Esophagus (tissue), 2 donors: ENCODE measurements around the gene SYNGR3. TPM values are rescaled to one million over a fixed set of nuclear protein-coding genes. Genes with fewer than 3 reads are reported as not detected.
"Not testable (repeated sequence)": the region's sequence is repeated elsewhere in the genome, so short reads cannot be mapped to it uniquely, and the experiment has no call there.

Experiments
- H3K27ac ChIP-seq, 2 donors: one replicate each; pipeline ENCODE4 v1.5.1; 2013; ENCODE audit warnings: low read depth in 2 of 2, mild to moderate bottlenecking in 2 of 2, inconsistent platforms in 1 of 2, low read length in 1 of 2, moderate library complexity in 1 of 2
- H3K27me3 ChIP-seq, 2 donors: one replicate each; pipeline ENCODE4 v1.6.1; 2013; ENCODE audit warnings: low read length in 2 of 2, control low read depth in 1 of 2, mild to moderate bottlenecking in 1 of 2; ENCODE audit not compliant: insufficient read depth in 2 of 2, control insufficient read depth in 1 of 2
- H3K36me3 ChIP-seq, 2 donors: one replicate each; pipeline ENCODE4 v1.6.1; 2013; ENCODE audit warnings: low read length in 1 of 2; ENCODE audit not compliant: control insufficient read depth in 2 of 2, insufficient read depth in 2 of 2
- H3K4me1 ChIP-seq, 2 donors: one replicate each; pipeline ENCODE4 v1.6.1; 2013; ENCODE audit warnings: low read length in 1 of 2; ENCODE audit not compliant: control insufficient read depth in 2 of 2, insufficient read depth in 2 of 2
- H3K4me3 ChIP-seq, 2 donors: one replicate each; pipeline ENCODE4 v1.5.1; 2013; ENCODE audit warnings: low read length in 2 of 2, mild to moderate bottlenecking in 2 of 2, low read depth in 1 of 2, moderate library complexity in 1 of 2
- H3K9me3 ChIP-seq, 2 donors: one replicate each; pipeline ENCODE4 v1.6.1; 2013; ENCODE audit warnings: mild to moderate bottlenecking in 2 of 2, low read depth in 1 of 2, low read length in 1 of 2, moderate library complexity in 1 of 2; ENCODE audit not compliant: control insufficient read depth in 2 of 2, insufficient read depth in 1 of 2
- WGBS, 2 donors: extraction: QIAGEN DNeasy Blood & Tissue Kit; methylation state at CpG; one replicate each; pipeline ENCODE4 v1.1.7; 2013; 5-methylcytosine and 5-hydroxymethylcytosine counted together
- polyA plus RNA-seq, 2 donors: library from polyadenylated mRNA; stranded (reverse); fragments of 200-250 nt; gene quantifications; one replicate each; pipeline ENCODE4 v1.2.3, GENCODE V29; 2013
- donor health status: healthy with polysubstance abuse.
- donor health status: Bipolar disorder and iron deficiency.

Gene SYNGR3
- polyA plus RNA-seq, 2 donors, result 0.06 to 0.36 TPM

- no peaks in the 10 kb centered on the region for H3K27me3 ChIP-seq
- 86 to 87% methylated on average over 38 of the region's 38 CpGs for WGBS, 2 donors
- H3K4me3 ChIP-seq, result no peak overlapping the region
- H3K4me1 ChIP-seq, result peaks cover 4 to 6% of the 10 kb centered on the region in 2 donors
- no peaks in the 10 kb centered on the region for H3K36me3 ChIP-seq
- no peak overlapping the region for H3K27ac ChIP-seq
- no peaks in the 10 kb centered on the region for H3K9me3 ChIP-seq
These were observed 43.0 kb upstream of the SYNGR3 start for GRCh38 chr16:1946495-1947368.

DNA sequence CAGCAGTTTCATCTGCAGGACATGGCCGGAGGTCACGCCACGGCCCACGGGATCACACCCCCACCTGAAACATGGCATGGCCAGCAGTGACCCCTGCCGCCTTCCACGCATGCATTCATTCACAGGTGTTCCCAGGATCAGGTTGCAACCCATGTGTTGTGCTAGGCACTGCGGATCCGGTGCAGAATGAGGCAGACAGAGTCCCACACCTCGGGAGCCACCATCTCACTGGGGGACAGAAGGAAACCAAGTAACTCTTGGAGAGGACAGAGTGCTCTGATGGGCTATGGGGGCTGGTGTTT is 42.5 kb upstream of the SYNGR3 start:
- no peak overlapping the region for H3K4me3 ChIP-seq
- no peaks in the 10 kb centered on the region for H3K36me3 ChIP-seq
- H3K9me3 ChIP-seq, result no peaks in the 10 kb centered on the region
- WGBS, 2 donors, result 83 to 87% methylated on average over 9 of the region's 9 CpGs
- no peaks in the 10 kb centered on the region for H3K27me3 ChIP-seq
- peaks cover 4 to 6% of the 10 kb centered on the region in 2 donors for H3K4me1 ChIP-seq
- no peak overlapping the region for H3K27ac ChIP-seq

GRCh38 chr16:1949507-1949906 is 40.3 kb upstream of the SYNGR3 start:
- no peaks in the 10 kb centered on the region for H3K27me3 ChIP-seq
- H3K27ac ChIP-seq, result peak overlapping the region in 1 of 2 donors; percentile 14
- H3K4me1 ChIP-seq, result peaks cover 4 to 10% of the 10 kb centered on the region in 2 donors
- H3K4me3 ChIP-seq, result no peak overlapping the region
- 82 to 91% methylated on average over 11 of the region's 11 CpGs for WGBS, 2 donors
- H3K36me3 ChIP-seq, result no peaks in the 10 kb centered on the region
- no peaks in the 10 kb centered on the region for H3K9me3 ChIP-seq

DNA sequence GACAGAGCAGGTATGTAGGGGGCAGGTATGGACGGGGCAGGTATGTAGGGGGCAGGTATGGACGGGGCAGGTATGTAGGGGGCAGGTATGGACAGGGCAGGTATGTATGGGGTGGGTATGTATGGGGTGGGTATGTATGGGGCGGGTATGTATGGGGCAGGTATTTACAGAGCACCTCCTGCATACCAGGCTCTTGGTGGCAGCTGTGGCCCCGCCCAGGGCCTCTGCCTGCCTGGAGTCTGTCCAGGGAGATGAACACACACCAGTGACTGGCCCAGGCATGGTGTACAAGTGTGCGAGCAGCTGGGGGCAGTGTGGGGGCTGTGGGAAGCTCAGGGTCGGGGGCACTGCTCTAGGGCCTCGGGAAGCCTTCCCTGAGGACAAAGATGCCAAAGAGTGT is 39.7 kb upstream of the SYNGR3 start:
- 47 to 52% methylated on average over 7 of the region's 7 CpGs for WGBS, 2 donors
- Histone ChIP-seq H3K4me3 (no peak overlapping the region), H3K36me3 (no peaks in the 10 kb centered on the region), H3K27ac (peak overlapping the region; percentile 38 to 45), H3K4me1 (peaks cover 4 to 10% of the 10 kb centered on the region in 2 donors), H3K9me3 (no peaks in the 10 kb centered on the region), H3K27me3 (no peaks in the 10 kb centered on the region)

DNA sequence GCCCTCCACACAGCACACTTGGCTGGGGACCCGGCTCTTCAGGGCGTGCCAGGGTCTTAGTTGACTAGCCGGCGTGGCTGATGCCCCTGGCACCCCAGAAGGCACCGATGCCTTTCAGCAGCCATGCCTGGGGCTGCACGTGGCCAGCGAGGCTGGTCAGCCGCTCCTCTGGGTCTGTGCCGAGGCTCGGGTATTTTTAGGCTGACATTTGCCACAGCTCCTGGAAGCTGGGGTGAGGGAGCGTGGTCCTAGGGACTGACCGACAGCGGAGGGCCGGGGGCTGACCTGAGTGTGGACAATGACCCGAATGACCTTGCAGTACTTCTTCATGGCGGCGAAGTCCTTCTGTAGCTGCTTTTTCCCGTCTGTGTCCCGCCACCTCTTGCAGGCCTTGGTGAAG is 39.2 kb upstream of the SYNGR3 start:
- Histone ChIP-seq H3K27me3 (no peaks in the 10 kb centered on the region), H3K9me3 (no peaks in the 10 kb centered on the region), H3K27ac (peak overlapping the region; percentile 38 to 45), H3K36me3 (no peaks in the 10 kb centered on the region), H3K4me3 (no peak overlapping the region), H3K4me1 (peaks cover 4 to 10% of the 10 kb centered on the region in 2 donors)
- WGBS, 2 donors, result 65 to 75% methylated on average over 19 of the region's 19 CpGs

DNA sequence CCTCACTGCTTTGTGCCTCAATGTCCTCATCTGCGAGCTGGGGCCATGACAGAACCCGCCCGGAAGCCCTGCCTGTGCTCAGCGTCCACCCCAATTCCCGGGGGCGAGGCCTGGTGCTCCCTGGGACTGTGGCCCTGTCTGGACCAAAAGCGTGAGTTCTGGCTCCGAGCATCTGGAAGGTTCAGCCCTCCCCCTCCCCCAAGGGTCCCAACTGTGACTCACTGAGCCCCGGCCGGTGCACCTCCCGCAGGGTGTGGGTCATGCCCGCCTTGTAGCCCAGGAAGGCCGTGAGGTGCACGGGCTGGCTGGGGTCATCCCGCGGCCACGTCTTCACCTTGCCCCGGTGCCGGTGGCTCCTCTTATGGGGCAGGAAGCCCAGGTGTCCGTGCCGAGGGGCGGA is 36.0 kb upstream of the SYNGR3 start:
- H3K4me1 ChIP-seq, result peaks cover 4 to 11% of the 10 kb centered on the region in 2 donors
- no peak overlapping the region for H3K4me3 ChIP-seq
- H3K27me3 ChIP-seq, result no peaks in the 10 kb centered on the region
- H3K9me3 ChIP-seq, result no peaks in the 10 kb centered on the region
- 88 to 91% methylated on average over 22 of the region's 22 CpGs for WGBS, 2 donors
- H3K36me3 ChIP-seq, result no peaks in the 10 kb centered on the region
- H3K27ac ChIP-seq, result no peak overlapping the region

DNA sequence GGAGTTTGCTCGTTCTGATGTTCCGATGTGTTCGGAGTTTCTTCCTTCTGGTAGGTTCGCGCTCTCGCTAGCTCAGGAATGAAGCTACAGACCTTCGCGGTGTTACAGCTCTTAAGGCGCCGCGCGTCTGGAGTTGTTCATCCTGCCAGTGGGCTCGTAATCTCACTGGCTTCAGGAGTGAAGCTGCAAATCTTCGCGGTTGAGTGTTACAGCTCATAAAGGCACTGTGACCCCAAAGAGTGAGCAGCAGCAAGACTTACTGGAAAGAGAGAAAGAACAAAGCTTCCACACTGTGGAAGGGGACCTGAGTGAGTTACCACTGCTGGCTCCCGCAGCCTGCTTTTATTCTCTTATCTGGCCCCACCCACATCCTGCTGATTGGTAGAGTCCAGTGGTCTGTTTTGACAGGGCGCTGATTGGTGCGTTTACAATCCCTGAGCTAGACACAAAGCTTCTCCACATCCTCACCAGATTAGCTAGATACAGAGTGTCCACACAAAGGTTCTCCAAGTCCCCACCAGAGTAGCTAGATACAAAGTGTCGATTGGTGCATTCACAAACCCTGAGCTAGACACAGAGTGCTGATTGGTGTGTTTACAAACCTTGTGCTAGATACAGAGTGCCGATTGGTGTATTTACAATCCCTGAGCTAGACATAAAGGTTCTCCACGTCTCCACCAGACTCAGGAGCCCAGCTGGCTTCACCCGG is 32.2 kb upstream of the SYNGR3 start:
- not testable (repeated sequence) for H3K27me3 ChIP-seq, H3K4me3 ChIP-seq, H3K9me3 ChIP-seq, H3K27ac ChIP-seq
- 87 to 90% methylated on average over 20 to 21 of the region's 22 CpGs for WGBS, 2 donors
- Histone ChIP-seq H3K4me1 (peaks cover 2 to 16% of the 10 kb centered on the region in 2 donors), H3K36me3 (peaks cover 2 to 15% of the 10 kb centered on the region in 2 donors)

GRCh38 chr16:1958143-1958491 is 31.7 kb upstream of the SYNGR3 start:
- peaks cover 2 to 19% of the 10 kb centered on the region in 2 donors for H3K36me3 ChIP-seq
- 75 to 76% methylated on average over 23 to 30 of the region's 30 CpGs for WGBS, 2 donors

GRCh38 chr16:1958715-1959268 is 31.0 kb upstream of the SYNGR3 start:
- WGBS, 2 donors, result 30 to 34% methylated on average over 14 of the region's 14 CpGs
- peaks cover 2 to 17% of the 10 kb centered on the region in 2 donors for H3K4me1 ChIP-seq

More at GRCh38 chr16:1958143-1958491, 31.7 kb upstream of the SYNGR3 start:
- H3K27ac ChIP-seq, H3K4me3 ChIP-seq, H3K27me3 ChIP-seq, H3K9me3 ChIP-seq: not testable (repeated sequence)
- peaks cover 2 to 15% of the 10 kb centered on the region in 2 donors for H3K4me1 ChIP-seq

More at GRCh38 chr16:1958715-1959268, 31.0 kb upstream of the SYNGR3 start:
- peak overlapping the region in 1 of 2 donors; percentile 87 for H3K4me3 ChIP-seq
- H3K27ac ChIP-seq, result peak overlapping the region; percentile 41 to 85
- H3K9me3 ChIP-seq, result no peaks in the 10 kb centered on the region
- no peaks in the 10 kb centered on the region for H3K27me3 ChIP-seq
- peaks cover 2 to 19% of the 10 kb centered on the region in 2 donors for H3K36me3 ChIP-seq
